ENCODE data around the gene SPESP1. TPM values are rescaled to one million over a fixed set of nuclear protein-coding genes. Genes with fewer than 3 reads are reported as not detected.

The SPESP1 gene
- total RNA-seq, 4 donors from 2014 or later = 1.1 to 6.0 (median 4.6) TPM

DNA sequence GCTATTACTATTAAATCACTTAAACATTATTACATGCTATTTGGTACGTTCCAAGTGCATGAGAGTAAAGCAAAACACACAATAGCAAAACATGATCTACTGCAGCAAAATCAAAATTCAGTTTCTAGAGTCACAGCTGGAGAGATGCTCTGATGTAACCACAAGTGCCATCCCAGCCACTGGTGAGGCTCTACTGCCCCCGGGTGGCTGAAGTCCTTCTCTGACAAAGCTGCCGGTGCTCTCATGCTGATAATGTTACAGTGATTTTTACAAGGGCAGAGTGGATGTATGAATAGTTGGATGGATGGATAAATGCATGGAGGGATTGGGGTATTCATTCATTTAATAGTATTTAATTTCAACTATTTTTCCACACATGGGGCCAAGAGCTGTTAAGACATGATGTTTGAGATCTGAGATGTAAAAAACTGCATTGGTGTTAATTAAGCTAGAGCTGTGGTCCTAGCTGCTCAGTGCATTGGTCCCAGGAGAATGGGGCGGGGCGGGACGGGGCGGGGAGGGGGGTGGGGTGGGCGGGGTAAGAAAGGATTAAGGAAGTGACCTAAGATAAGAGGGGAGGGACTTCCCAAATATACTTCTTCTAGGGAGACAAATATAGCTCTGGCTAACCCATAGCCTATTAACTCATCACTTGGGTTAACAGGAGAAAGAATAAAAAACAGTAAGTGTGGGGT, 5.3 kb upstream of the SPESP1 start:
- TF ChIP-seq, protein P1, sequence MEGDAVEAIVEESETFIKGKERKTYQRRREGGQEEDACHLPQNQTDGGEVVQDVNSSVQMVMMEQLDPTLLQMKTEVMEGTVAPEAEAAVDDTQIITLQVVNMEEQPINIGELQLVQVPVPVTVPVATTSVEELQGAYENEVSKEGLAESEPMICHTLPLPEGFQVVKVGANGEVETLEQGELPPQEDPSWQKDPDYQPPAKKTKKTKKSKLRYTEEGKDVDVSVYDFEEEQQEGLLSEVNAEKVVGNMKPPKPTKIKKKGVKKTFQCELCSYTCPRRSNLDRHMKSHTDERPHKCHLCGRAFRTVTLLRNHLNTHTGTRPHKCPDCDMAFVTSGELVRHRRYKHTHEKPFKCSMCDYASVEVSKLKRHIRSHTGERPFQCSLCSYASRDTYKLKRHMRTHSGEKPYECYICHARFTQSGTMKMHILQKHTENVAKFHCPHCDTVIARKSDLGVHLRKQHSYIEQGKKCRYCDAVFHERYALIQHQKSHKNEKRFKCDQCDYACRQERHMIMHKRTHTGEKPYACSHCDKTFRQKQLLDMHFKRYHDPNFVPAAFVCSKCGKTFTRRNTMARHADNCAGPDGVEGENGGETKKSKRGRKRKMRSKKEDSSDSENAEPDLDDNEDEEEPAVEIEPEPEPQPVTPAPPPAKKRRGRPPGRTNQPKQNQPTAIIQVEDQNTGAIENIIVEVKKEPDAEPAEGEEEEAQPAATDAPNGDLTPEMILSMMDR (IDR thresholded peaks at IDR 0.05; ENCODE audit: low read depth) = no peak

DNA sequence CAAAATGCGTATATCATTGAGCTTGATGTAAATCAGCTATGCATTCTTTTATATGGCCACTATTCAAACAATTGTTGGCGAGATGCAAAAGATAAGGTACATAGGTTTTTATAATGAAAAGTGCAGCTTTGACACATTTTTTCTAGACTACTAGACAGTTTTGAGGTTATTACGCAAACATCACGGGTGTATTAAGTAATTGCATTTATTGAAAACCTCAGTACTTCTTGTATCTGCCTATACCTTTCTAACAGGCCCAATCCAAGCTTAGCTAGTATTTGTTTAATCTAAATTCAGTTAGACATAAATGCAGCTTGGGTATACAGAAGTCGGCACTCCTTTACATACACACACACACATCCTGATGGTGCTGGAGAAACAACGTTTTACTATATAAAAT, 2.7 kb downstream of the SPESP1 start:
- TF ChIP-seq, protein P1 (IDR thresholded peaks at IDR 0.05; ENCODE audit: low read depth) = no peak

DNA sequence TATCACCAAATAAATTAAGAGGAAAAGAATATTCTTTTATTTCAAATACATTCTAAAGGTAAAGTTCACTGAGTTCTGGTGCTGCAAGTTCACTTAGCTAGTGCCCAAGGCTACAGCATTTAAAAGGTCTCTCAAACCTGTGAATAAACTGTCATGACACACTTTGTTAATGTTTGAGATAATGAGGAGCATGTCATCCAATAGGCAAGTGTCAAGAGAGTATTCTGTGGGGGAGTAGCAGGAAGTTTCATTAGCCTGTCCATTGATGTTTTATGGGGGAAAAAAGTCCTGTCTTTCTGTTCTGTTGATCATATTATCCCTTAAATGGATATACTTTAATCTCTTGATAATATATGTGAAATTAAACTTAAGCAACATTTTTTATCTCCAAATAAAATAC, 4.0 kb downstream of the SPESP1 start:
- TF ChIP-seq, protein P1 (IDR thresholded peaks at IDR 0.05; ENCODE audit: low read depth) = no peak

DNA sequence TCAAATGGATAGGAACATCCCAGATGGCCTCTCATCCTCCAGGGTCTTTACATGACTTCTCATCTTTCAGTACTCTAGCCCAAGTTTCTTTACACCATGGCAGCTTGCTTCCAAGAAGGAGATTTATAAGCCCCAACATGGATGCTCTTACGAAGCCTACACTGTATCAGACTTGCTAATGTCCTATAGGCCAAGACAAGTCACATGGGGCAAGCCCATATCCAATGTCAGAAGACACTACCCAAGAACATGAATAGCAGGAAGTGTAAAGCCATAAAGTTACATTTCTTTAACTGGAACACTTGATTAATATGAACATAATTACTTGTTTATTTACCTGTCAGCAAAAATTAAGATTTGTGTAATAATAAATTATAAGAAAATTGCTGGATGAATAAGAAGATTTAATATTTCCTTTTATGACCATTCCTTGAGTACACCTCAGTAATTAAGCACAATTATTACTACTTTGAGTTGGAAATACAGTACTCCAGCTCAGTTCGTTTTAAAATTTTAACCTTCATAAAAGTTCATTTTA, 5.1 kb downstream of the SPESP1 start:
- TF ChIP-seq, protein P1 (IDR thresholded peaks at IDR 0.05; ENCODE audit: low read depth) = no peak

DNA sequence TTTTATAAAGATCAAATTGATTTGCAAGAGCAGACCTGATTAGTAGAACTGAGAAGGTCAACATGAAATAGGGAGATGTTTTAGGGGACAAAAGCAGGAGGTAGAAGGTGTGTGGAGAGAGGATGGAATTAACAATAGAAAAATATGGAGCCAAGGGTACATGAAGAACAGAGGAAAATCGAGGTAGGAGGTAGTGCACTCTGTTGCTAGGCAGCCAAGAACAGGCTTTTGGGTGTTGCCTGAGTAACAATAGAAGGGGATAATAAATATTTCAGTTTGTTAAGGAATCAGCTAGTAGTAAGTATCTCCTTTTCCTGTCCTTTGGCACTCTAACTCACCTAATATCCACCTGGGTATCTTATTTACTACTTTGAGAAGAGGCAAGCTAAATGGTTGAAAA, 9.2 kb downstream of the SPESP1 start:
- TF ChIP-seq, protein P1 (IDR thresholded peaks at IDR 0.05; ENCODE audit: low read depth) = no peak

DNA sequence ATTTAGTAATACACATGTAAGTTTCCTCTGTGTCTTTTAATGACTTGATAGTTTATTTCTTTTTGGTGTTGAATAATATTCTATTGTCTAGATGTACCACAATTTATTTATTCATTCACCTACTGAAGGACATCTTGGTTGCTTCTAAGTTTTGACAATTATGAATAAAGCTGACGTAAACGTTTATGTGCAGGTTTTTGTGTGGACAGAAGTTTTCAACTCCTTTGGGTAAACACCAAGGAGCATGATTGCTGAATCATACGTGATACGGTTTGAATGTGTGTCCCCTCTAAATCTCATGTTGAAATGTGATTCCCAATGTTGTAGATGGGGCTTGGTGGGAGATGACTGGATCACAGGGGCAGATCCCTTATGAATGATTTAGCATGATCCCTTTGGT, 21.5 kb downstream of the SPESP1 start:
- TF ChIP-seq, protein P1 (IDR thresholded peaks at IDR 0.05; ENCODE audit: low read depth) = no peak

DNA sequence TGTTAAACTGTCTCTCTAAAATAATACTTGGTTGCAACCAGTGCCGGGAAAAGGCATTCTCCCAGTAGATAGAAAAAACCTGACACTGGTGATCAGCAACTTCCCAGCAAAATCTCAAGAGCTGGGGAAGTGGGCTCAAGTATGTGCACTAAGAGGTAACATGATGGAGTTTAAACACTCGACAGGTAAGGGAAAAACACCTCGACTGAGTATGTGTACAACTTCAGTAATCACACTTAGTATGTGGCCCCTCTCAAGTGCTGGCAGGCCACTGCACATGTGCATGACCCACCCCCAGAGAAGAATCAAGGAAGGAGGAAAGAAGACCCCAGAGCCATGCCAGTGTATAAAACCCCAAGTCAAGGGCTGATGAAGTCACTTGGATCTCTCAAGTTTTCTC, 27.4 kb downstream of the SPESP1 start:
- TF ChIP-seq, protein P1 (IDR thresholded peaks at IDR 0.05; ENCODE audit: low read depth) = no peak

Measured in subcutaneous adipose tissue (tissue), 4 donors.